Neural crest cell (in vitro differentiated cells): ENCODE results near the gene IFI27L1. TPM values are rescaled to one million over a fixed set of nuclear protein-coding genes. Genes with fewer than 3 reads are reported as not detected.

Source experiments
- DNase-seq: peaks from one replicate; pipeline ENCODE4 v3.0.0; 2021; ENCODE audit warnings: low read depth, mixed read lengths, low spot score
- H3K27ac Mint-ChIP-seq: one replicate; pipeline ENCODE4 v1.8.0; 2021; ENCODE audit warnings: mild to moderate bottlenecking, mixed read lengths; ENCODE audit not compliant: unreplicated experiment
- H3K27me3 Mint-ChIP-seq: 2 replicates; pipeline ENCODE4 v1.8.0; 2021; ENCODE audit warnings: low read depth, mild to moderate bottlenecking, mixed read lengths
- H3K36me3 Mint-ChIP-seq: 2 replicates; pipeline ENCODE4 v1.8.0; 2021; ENCODE audit warnings: low read depth, mild to moderate bottlenecking, mixed read lengths
- H3K4me1 Mint-ChIP-seq: 2 replicates; pipeline ENCODE4 v1.8.0; 2021; ENCODE audit warnings: mixed read lengths
- H3K4me3 Mint-ChIP-seq: one replicate; pipeline ENCODE4 v1.8.0; 2021; ENCODE audit warnings: mild to moderate bottlenecking, mixed read lengths
- H3K9me3 Mint-ChIP-seq: 2 replicates; pipeline ENCODE4 v1.8.0; 2021; ENCODE audit warnings: mixed read lengths
- total RNA-seq: library from RNA; stranded (reverse); gene quantifications from 2 replicates; pipeline ENCODE4 v1.2.1, GENCODE V29; 2021
- TF ChIP-seq, protein P1 (sequence below): fragments of 200-600 bp; sonication (generic); conservative IDR thresholded peaks from 2 replicates; pipeline ENCODE4 v1.5.0; 2021; ENCODE audit warnings: antibody characterized with exemption, mild to moderate bottlenecking

IFI27L1 gene
- total RNA-seq, 1 donor from 2014 or later, result 39.7 TPM

DNA sequence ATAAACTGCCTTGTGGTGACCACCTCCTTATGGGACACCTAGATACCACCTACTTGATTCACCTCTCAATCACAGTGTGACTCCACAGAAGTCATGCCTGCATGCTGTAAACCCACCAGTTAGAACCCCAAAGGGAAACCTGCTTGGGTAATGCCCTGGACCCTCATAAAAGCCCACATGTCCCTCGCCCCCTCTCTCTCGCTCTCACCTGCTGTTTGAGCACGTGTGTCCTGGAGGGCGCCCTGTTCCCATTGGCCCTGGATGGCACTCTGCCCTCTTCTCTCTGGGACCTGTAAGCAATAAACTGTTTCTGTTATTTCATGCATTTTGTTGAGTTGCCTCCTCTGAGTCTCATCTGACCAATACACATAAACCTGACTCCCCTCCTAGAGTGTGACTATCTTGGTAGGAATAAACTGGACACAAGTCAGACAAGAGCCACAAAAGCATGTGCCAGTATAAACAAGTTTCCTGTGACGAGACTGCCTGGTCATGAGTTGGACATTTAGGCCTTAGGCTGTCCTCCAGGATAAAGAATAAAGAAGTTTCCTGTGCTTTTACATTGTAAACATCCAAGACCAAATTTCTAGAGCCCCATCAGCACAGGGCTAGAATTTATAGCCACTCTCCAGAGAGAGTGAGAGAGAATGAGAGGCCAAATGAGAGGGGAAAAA lies 39.7 kb downstream of the IFI27L1 start:
- DNase-seq, result no peak
- Mint-ChIP-seq H3K36me3 (no peaks in the 10 kb centered on the region), H3K9me3 (peaks cover 7% of the 10 kb centered on the region), H3K27ac (no peak overlapping the region), H3K27me3 (peaks cover 5% of the 10 kb centered on the region), H3K4me3 (no peak overlapping the region), H3K4me1 (no peaks in the 10 kb centered on the region)
- TF ChIP-seq, protein P1, sequence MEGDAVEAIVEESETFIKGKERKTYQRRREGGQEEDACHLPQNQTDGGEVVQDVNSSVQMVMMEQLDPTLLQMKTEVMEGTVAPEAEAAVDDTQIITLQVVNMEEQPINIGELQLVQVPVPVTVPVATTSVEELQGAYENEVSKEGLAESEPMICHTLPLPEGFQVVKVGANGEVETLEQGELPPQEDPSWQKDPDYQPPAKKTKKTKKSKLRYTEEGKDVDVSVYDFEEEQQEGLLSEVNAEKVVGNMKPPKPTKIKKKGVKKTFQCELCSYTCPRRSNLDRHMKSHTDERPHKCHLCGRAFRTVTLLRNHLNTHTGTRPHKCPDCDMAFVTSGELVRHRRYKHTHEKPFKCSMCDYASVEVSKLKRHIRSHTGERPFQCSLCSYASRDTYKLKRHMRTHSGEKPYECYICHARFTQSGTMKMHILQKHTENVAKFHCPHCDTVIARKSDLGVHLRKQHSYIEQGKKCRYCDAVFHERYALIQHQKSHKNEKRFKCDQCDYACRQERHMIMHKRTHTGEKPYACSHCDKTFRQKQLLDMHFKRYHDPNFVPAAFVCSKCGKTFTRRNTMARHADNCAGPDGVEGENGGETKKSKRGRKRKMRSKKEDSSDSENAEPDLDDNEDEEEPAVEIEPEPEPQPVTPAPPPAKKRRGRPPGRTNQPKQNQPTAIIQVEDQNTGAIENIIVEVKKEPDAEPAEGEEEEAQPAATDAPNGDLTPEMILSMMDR, result no peak

DNA sequence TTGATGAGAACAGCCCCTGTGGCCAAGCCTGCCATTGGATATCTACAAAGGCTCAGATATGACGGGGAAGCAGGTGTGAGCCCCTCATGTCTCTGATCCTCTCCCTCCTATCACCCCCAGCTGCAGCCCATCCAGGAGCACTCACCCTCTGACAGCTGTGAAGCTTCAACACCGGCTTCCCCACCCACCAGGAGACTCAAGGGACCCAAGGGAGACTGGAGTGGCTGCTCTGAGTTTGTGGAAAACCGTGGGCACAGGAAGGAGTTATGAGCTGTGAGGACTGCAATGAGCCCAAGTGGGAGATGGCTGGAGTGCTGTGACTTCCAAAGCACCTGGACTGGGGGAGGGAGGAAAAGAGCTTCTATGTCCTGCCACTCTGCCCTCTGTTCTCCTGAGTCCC lies 40.4 kb downstream of the IFI27L1 start:
- H3K27me3 Mint-ChIP-seq, result peaks cover 5% of the 10 kb centered on the region

DNA sequence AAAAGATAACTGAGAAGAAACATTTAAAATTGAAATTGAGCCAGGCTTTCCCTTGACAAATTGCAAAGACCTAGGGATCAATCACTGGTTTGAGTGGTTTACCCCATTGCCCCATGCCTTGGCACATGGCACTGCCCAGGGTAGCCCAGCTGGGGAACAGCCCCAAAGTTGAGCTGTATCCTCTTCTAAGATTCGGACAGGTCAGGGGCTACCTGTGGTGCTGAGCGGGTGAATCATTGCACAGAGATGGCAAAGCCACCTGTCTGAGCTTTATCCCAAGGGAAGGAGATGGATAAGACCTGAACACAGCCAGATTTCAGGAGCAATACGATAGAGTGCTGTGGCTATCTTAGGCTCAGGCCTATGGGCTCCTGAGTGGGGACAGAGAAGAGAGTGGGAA lies 41.3 kb downstream of the IFI27L1 start:
- no peaks in the 10 kb centered on the region for H3K4me1 Mint-ChIP-seq
- DNase-seq, result no peak
- TF ChIP-seq, protein P1, result no peak
- no peak overlapping the region for H3K27ac Mint-ChIP-seq
- no peaks in the 10 kb centered on the region for H3K36me3 Mint-ChIP-seq
- peaks cover 7% of the 10 kb centered on the region for H3K9me3 Mint-ChIP-seq
- H3K27me3 Mint-ChIP-seq, result peaks cover 5% of the 10 kb centered on the region
- H3K4me3 Mint-ChIP-seq, result no peak overlapping the region

More for the DNA sequence above, 40.4 kb downstream of the IFI27L1 start:
- no peak overlapping the region for H3K4me3 Mint-ChIP-seq
- H3K9me3 Mint-ChIP-seq, result peaks cover 7% of the 10 kb centered on the region
- no peaks in the 10 kb centered on the region for H3K36me3 Mint-ChIP-seq
- TF ChIP-seq, protein P1, result no peak
- no peak overlapping the region for H3K27ac Mint-ChIP-seq
- DNase-seq, result no peak
- H3K4me1 Mint-ChIP-seq, result no peaks in the 10 kb centered on the region

DNA sequence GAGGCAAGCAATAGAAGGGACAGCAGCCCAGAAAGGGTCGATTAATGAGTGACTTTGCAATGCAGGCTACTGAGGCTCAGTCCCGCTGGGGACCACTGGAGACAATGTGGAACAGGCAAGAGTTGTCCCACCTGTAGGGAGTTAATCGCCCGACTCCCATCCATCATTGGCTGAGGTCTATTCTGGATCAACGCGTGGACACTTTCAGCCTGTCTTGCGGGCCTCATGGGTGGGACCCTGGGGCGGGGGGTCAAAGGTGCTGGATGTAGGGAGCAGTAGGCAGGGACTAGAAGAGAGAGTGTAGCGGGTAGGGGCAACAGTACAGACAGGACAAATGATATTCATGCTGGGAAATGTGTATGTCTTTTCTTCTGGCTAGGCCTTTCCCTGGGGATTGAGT lies 42.2 kb downstream of the IFI27L1 start:
- Mint-ChIP-seq H3K36me3 (no peaks in the 10 kb centered on the region), H3K4me1 (no peaks in the 10 kb centered on the region), H3K9me3 (peaks cover 7% of the 10 kb centered on the region), H3K27ac (no peak overlapping the region), H3K27me3 (peaks cover 5% of the 10 kb centered on the region), H3K4me3 (no peak overlapping the region)
- TF ChIP-seq, protein P1, result no peak
- DNase-seq, result no peak

DNA sequence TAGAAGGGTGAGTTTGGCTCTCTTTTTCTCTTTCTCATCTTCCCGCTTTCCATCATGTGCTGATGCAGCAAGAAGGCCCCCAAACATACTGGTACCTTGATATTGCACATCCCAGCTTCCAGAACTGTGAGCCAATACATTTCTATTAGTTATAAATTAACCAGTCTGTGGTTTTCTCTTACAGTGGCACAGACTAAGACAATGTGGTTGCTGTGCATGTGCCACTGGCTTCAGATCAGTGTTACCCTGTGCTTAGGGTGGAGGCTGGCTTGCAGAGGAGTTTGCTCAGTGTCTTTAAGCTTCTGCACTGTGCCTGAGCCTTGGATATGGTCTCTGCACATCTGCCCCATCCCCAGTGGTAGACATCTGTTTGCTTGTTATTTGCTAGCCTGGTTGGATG lies 42.8 kb downstream of the IFI27L1 start:
- Mint-ChIP-seq H3K27me3 (peaks cover 5% of the 10 kb centered on the region), H3K9me3 (peaks cover 7% of the 10 kb centered on the region), H3K4me3 (no peak overlapping the region), H3K27ac (no peak overlapping the region), H3K36me3 (no peaks in the 10 kb centered on the region), H3K4me1 (peaks cover 5% of the 10 kb centered on the region)
- TF ChIP-seq, protein P1, result no peak
- DNase-seq, result no peak
